HepG2 (cell line): ENCODE data around the gene CCDC142. TPM values are rescaled to one million over a fixed set of nuclear protein-coding genes. Genes with fewer than 3 reads are reported as not detected.

Experiments used
- ATAC-seq: fragments of 200-7000 bp; cut with Tn5 transposase; 3 replicates; pipeline ENCODE4 v1.9.1; 2020; ENCODE audit warnings: mild to moderate bottlenecking, moderate library complexity
- BruUV-seq: library from RNA; stranded (reverse); fragments of 400-500 nt; replicated peaks from 2 replicates; lab custom pipeline; 2021; lab: Mats Ljungman, UMichigan
- CTCF ChIA-PET: fragments of 300-600 bp; formaldehyde crosslinking; extraction: SDS; loops from one replicate; lab custom pipeline; 2021; ENCODE audit warnings: low total read pairs, inconsistent platforms, low intra/inter-chr PET ratio; lab: Yijun Ruan, JAX
- POLR2A ChIA-PET: fragments of 350-600 bp; sonication (Branson Sonifier 250); formaldehyde crosslinking; loops from one replicate; lab custom pipeline; 2020; ENCODE audit warnings: antibody characterized with exemption, inconsistent platforms; lab: Yijun Ruan, JAX
- DNase-seq: peaks from one replicate; pipeline ENCODE4 v3.0.0-alpha.2; 2015; ENCODE audit warnings: low spot score
- FAIRE-seq: peaks from 3 replicates; lab custom pipeline; 2011; peaks lifted over from hg19 to GRCh38; lab: Jason Lieb, UNC
- H2AFZ ChIP-seq: one replicate; pipeline ENCODE4 v1.6.1; 2011; ENCODE audit warnings: low read length, inconsistent platforms
- H3K27ac ChIP-seq: fragments of 300-600 bp; 3 replicates; pipeline ENCODE4 v1.8.0; 2011; ENCODE audit warnings: mixed run types, mild to moderate bottlenecking, mixed read lengths, low read length, inconsistent platforms; ENCODE audit not compliant: insufficient read depth; ENCODE audit errors: extremely low read length
- H3K27me3 ChIP-seq, 2 experiments: fragments of 200-600 bp in 1 of 2; 2 replicates in 1 of 2; 3 replicates in 1 of 2; pipeline versions ENCODE4 v1.6.0 to v1.8.0; 2011; ENCODE audit warnings: low read length in 2 of 2, mild to moderate bottlenecking in 2 of 2, moderate library complexity in 2 of 2, inconsistent platforms in 1 of 2; ENCODE audit not compliant: insufficient read depth in 2 of 2, control insufficient read depth in 1 of 2
- H3K36me3 ChIP-seq, 2 experiments: fragments of 200-600 bp in 1 of 2; replicated peaks in 1 of 2; 2 replicates in 1 of 2; 3 replicates in 1 of 2; pipeline versions ENCODE4 v1.5.1 to v1.8.0; 2011; ENCODE audit warnings: low read length in 2 of 2, inconsistent platforms in 1 of 2; ENCODE audit not compliant: insufficient read depth in 2 of 2, control insufficient read depth in 1 of 2
- H3K4me1 ChIP-seq: 2 replicates; pipeline ENCODE4 v1.5.1; 2012; ENCODE audit warnings: low read length, inconsistent platforms; ENCODE audit not compliant: insufficient read depth
- H3K4me2 ChIP-seq: 2 replicates; pipeline ENCODE4 v1.6.0; 2011; ENCODE audit warnings: low read depth, low read length, inconsistent platforms
- H3K4me3 ChIP-seq, 3 experiments: fragments of 200-600 bp in 1 of 3; sonication (generic), shearing (Covaris generic) in 1 of 3; replicated peaks in 1 of 3; 2 replicates each; pipeline ENCODE4 v1.5.1; 2011 to 2016; ENCODE audit warnings: low read length in 3 of 3, inconsistent platforms in 2 of 3, low read depth in 2 of 3, mild to moderate bottlenecking in 2 of 3, control low read depth in 1 of 3, mixed read lengths in 1 of 3; ENCODE audit not compliant: insufficient read depth in 1 of 3
- H3K79me2 ChIP-seq: one replicate; pipeline ENCODE4 v1.6.1; 2011; ENCODE audit warnings: low read length, inconsistent platforms; ENCODE audit not compliant: insufficient read depth
- H3K9ac ChIP-seq: 2 replicates; pipeline ENCODE4 v1.6.0; 2011; ENCODE audit warnings: mild to moderate bottlenecking, low read depth, low read length, inconsistent platforms; ENCODE audit not compliant: insufficient read depth
- H3K9me3 ChIP-seq: 2 replicates; pipeline ENCODE4 v1.5.1; 2012; ENCODE audit warnings: mild to moderate bottlenecking, low read length
- H4K20me1 ChIP-seq: 2 replicates; pipeline ENCODE4 v1.6.0; 2011; ENCODE audit warnings: inconsistent platforms, mild to moderate bottlenecking, low read length, moderate library complexity; ENCODE audit not compliant: insufficient read depth
- E2F2 ChIP-seq: sonication (generic); formaldehyde crosslinking; IDR thresholded peaks from 2 replicates; pipeline ENCODE4 v1.4.0; 2020; ENCODE audit warnings: missing genetic modification reagents, borderline replicate concordance
- FOXO1 ChIP-seq: sonication (generic); formaldehyde crosslinking; IDR thresholded peaks from 2 replicates; pipeline ENCODE4 v1.4.0; 2020; ENCODE audit warnings: missing genetic modification reagents
- KAT2B ChIP-seq: fragments of 150-350 bp; IDR thresholded peaks from 2 replicates; pipeline ENCODE4 v1.6.1; 2014; ENCODE audit warnings: low read depth, low read length, borderline replicate concordance
- KMT2A ChIP-seq: sonication (generic); formaldehyde crosslinking; IDR thresholded peaks from 2 replicates; pipeline ENCODE4 v1.4.0; 2020; ENCODE audit warnings: missing genetic modification reagents
- MED1 ChIP-seq: sonication (generic); formaldehyde crosslinking; IDR thresholded peaks from 2 replicates; pipeline ENCODE4 v1.4.0; 2020; ENCODE audit warnings: missing genetic modification reagents
- SP1 ChIP-seq, 2 experiments: fragments of 450-650 bp in 1 of 2; sonication (generic) in 1 of 2; formaldehyde crosslinking in 1 of 2; IDR thresholded peaks; 2 replicates each; pipeline versions ENCODE4 v1.4.0 to v1.6.1; 2016 to 2020; ENCODE audit warnings: missing genetic modification reagents in 1 of 2
- TP53 ChIP-seq: sonication (generic); formaldehyde crosslinking; conservative IDR thresholded peaks from 2 replicates; pipeline ENCODE4 v1.4.0; 2020; ENCODE audit warnings: missing genetic modification reagents
- ZBTB37 ChIP-seq: sonication (generic); formaldehyde crosslinking; IDR thresholded peaks from 2 replicates; pipeline ENCODE4 v1.4.0; 2020; ENCODE audit warnings: mild to moderate bottlenecking, missing genetic modification reagents
- ZNF33B ChIP-seq: sonication (generic); formaldehyde crosslinking; IDR thresholded peaks from 2 replicates; pipeline ENCODE4 v1.5.1; 2020; ENCODE audit warnings: mild to moderate bottlenecking, missing genetic modification reagents
- ZSCAN29 ChIP-seq: sonication (generic); formaldehyde crosslinking; conservative IDR thresholded peaks from 2 replicates; pipeline ENCODE4 v1.4.0; 2020; ENCODE audit warnings: mild to moderate bottlenecking, missing genetic modification reagents
- WGBS: methylation state at CpG from one replicate; pipeline ENCODE4 v1.1.6; 2017; ENCODE audit warnings: low lambda C conversion rate; 5-methylcytosine and 5-hydroxymethylcytosine counted together
- in situ Hi-C: cut with HindIII; loops from 2 replicates; pipeline ENCODE4 v1.10.0; 2017; ENCODE audit warnings: low pct_unique_long_range_greater_than_20kb; ENCODE audit not compliant: extremely low pct_ligation_motif_present
- intact Hi-C: fragments of 100-400 bp; cut with micrococcal nuclease; formaldehyde crosslinking; loops from one replicate; pipeline ENCODE4 v1.10.0; 2022; ENCODE audit not compliant: unreplicated experiment
- polyA plus RNA-seq, 8 experiments: library from polyadenylated mRNA; depleted of rRNA in 3 of 8; stranded (reverse) in 7 of 8; unstranded in 1 of 8; fragments of >200 nt; fragmentation: Illumina TruSeq in 4 of 8; extraction: Trizol in 4 of 8; gene quantifications; 2 replicates each; pipeline versions ENCODE4 v1.2.1 to v1.2.3, GENCODE V29; 2011 to 2016; ENCODE audit warnings: low read depth in 4 of 8, missing spikeins in 1 of 8, mixed read lengths in 1 of 8; ENCODE audit not compliant: insufficient read depth in 1 of 8
- total RNA-seq, 5 experiments: library from RNA; depleted of rRNA; stranded (reverse); fragments of >200 nt; fragmentation: Illumina TruSeq; extraction: Trizol; gene quantifications; 2 replicates each; pipeline ENCODE4 v1.2.3, GENCODE V29; 2016; ENCODE audit warnings: low read depth in 1 of 5
- TF ChIP-seq, protein P1 (sequence below): sonication (generic); formaldehyde crosslinking; IDR thresholded peaks from 2 replicates; pipeline ENCODE4 v1.8.0; 2022; ENCODE audit warnings: missing genetic modification reagents, mild to moderate bottlenecking, moderate library complexity, borderline replicate concordance
- TF ChIP-seq, protein P2 (sequence below): sonication (generic); formaldehyde crosslinking; IDR thresholded peaks from 2 replicates; pipeline ENCODE4 v1.5.1; 2020; ENCODE audit warnings: missing genetic modification reagents, mild to moderate bottlenecking, borderline replicate concordance
- TF ChIP-seq, protein P3 (sequence below): IDR thresholded peaks from 2 replicates; pipeline ENCODE4 v1.6.1; 2016; ENCODE audit warnings: low read depth, borderline replicate concordance

The CCDC142 gene
- total and polyA plus RNA-seq, 2 of the 13 experiments (the other 11 are each of a cell fraction or from before 2014, with no cell fraction given), result 14.7 to 30.4 TPM

DNA sequence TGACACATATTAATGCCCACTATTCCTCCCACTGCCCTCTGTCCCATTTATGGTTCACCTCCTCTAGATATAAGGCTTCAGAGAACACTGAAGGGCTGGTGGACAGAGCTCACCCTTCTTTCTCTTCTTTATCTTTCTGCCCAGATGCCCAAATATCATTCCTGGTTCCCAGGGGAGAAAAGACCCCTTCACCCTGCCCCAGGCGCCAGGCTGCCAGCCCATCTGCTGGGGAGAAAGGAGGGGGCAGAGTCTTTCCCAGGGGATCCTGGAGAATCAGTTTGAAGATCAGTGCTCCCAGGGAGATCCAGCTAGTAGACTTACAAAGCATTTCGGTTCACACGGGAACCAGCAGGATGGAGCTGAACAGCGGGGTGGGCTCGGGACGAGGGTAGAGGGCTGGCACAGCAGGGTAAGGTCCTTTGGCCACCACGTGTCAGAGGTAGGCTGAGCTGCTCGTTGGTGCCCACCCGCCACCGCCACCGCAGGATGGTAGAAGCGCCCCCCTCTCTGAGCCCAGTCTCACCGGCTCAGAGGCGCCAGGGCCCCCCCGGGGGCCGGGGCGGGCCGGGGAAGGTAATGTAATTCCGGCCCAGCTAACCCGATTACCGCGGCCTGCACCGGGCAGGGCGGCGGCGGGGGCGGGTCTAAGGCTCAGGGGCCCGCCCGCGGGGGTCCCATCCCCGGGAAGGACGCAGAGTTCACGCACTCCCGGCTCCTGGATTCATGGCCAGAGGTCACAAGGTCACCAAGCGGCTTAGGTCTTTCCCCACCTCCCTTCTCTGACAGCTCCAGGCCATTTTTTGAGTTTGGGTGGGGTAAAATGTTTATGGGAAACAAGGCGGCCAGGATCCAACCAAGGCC lies 30.2 kb upstream of the CCDC142 start (continued):
- TF ChIP-seq FOXO1 (CRISPR knock-in tag) (0 out of 2 replicates have a peak, but pooled peaks have one; percentile 13), MED1 (CRISPR knock-in tag) (no peak), E2F2 (CRISPR knock-in tag) (no peak)
- TF ChIP-seq, protein P1, sequence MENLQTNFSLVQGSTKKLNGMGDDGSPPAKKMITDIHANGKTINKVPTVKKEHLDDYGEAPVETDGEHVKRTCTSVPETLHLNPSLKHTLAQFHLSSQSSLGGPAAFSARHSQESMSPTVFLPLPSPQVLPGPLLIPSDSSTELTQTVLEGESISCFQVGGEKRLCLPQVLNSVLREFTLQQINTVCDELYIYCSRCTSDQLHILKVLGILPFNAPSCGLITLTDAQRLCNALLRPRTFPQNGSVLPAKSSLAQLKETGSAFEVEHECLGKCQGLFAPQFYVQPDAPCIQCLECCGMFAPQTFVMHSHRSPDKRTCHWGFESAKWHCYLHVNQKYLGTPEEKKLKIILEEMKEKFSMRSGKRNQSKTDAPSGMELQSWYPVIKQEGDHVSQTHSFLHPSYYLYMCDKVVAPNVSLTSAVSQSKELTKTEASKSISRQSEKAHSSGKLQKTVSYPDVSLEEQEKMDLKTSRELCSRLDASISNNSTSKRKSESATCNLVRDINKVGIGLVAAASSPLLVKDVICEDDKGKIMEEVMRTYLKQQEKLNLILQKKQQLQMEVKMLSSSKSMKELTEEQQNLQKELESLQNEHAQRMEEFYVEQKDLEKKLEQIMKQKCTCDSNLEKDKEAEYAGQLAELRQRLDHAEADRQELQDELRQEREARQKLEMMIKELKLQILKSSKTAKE, result no peak; the same call in 1 of the 2 replicates
- TF ChIP-seq, all 625 proteins: peak for 112

GRCh38 chr2:74511104-74511989 lies 28.5 kb upstream of the CCDC142 start:
- Histone ChIP-seq H3K9me3 (no peaks in the 10 kb centered on the region), H3K4me1 (peaks cover 61% of the 10 kb centered on the region), H3K4me3 (no peak overlapping the region; a peak in 1 of 6 replicates), H3K27ac (no peak overlapping the region), H3K27me3 (no peaks in the 10 kb centered on the region; a peak in 1 of 5 replicates), H3K4me2 (0 out of 2 replicates have a peak overlapping the region, but pooled peaks have one; percentile 0), H3K79me2 (peaks cover 8% of the 10 kb centered on the region), H3K36me3 (no peaks in the 10 kb centered on the region; a peak in 1 of 5 replicates), H4K20me1 (no peaks in the 10 kb centered on the region), H3K9ac (no peak overlapping the region), H2AFZ (no peak overlapping the region)
- FAIRE-seq, result no peak
- no TSS peak for BruUV-seq
- no peak for DNase-seq
- intact Hi-C loops (no loop called here), in situ Hi-C loops (no loop called here)
- ChIA-PET POLR2A (interaction anchor here (0.6 to 16.5 kb wide), 10 partner anchors 9 to 312 kb away, joined by 3 to 795 read pairs (median 8); partner anchors contain the start of genes AUP1, CCDC142, DQX1 and HTRA2), CTCF (no interaction called here)
- 51% methylated on average over 11 of the region's 11 CpGs for WGBS
- no peak for ATAC-seq
- no peak for TF ChIP-seq ZNF33B (CRISPR knock-in tag)
- TF ChIP-seq, protein P2, sequence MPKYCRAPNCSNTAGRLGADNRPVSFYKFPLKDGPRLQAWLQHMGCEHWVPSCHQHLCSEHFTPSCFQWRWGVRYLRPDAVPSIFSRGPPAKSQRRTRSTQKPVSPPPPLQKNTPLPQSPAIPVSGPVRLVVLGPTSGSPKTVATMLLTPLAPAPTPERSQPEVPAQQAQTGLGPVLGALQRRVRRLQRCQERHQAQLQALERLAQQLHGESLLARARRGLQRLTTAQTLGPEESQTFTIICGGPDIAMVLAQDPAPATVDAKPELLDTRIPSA (CRISPR knock-in tag), result no peak
- TF ChIP-seq ZBTB37 (CRISPR knock-in tag), result no peak
- TF ChIP-seq TP53 (CRISPR knock-in tag), result no peak
- no peak for TF ChIP-seq KMT2A (CRISPR knock-in tag)
- TF ChIP-seq KAT2B, result no peak
- TF ChIP-seq ZSCAN29 (CRISPR knock-in tag), result no peak
- TF ChIP-seq, protein P3, sequence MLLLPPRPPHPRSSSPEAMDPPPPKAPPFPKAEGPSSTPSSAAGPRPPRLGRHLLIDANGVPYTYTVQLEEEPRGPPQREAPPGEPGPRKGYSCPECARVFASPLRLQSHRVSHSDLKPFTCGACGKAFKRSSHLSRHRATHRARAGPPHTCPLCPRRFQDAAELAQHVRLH (CRISPR knock-in tag), result no peak
- TF ChIP-seq SP1 (IDR thresholded peaks at IDR 0.05), result no peak
- TF ChIP-seq SP1 (CRISPR knock-in tag; IDR thresholded peaks at IDR 0.05), result no peak
